ENCODE results near the gene SPOP.

- no peak for TF ChIP-seq EZH2 (IDR thresholded peaks at IDR 0.05; ENCODE audit: borderline replicate concordance, low read depth, low read length, severe bottlenecking)
- TF ChIP-seq CTCF (IDR thresholded peaks at IDR 0.05; ENCODE audit: borderline replicate concordance, extremely low read depth, low read length, poor library complexity, severe bottlenecking), result no peak
Observed at GRCh38 chr17:49590874-49591273, 87.0 kb downstream of the SPOP start.
